ENCODE measurements around the gene TRPM1.

GRCh38 chr15:31014608-31014925 lies 87.0 kb downstream of the TRPM1 start:
- TF ChIP-seq CTCF (conservative IDR thresholded peaks at IDR 0.05 in 1 of 2, IDR thresholded peaks at IDR 0.05 in 1 of 2; ENCODE audit: low read depth in 1 of 2, low read length in 2 of 2) = no peak
- no peak for TF ChIP-seq EZH2 (IDR thresholded peaks at IDR 0.05; ENCODE audit: low read length, missing control alignments)

Measured in fibroblast of lung (primary cell).